Activated naive CD4-positive, alpha-beta T cell (primary cell): ENCODE measurements around the gene GSG1L.
"Not testable (repeated sequence)": the region's sequence is repeated elsewhere in the genome, so short reads cannot be mapped to it uniquely, and the experiment has no call there.

Experiments
- DNase-seq, 4 experiments: peaks; one replicate each; lab custom pipeline; 2025; lab: John Stamatoyannopoulos, UW

GSG1L gene

DNA sequence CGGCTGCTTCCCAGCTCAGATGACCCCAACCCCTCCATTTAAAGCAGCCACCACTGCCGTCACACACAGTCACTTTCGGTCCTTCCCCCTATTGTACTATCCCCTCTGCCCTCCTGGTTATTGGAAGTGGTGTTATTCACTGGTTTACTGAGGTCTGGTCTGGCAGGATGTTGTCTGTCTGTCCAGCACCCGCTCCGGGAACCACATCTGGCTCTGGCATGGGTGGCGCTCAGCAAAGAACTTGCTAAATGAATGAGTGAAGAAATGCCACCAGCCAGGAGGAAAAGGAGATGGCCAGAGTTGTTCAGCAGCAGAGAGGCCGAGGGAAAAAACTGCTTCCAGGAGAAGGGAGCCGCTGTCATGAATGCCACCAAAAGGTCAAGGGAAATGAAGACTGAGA is 161.6 kb downstream of the GSG1L start:
- no peak for DNase-seq

GRCh38 chr16:27899736-27900135 is 163.8 kb downstream of the GSG1L start:
- DNase-seq = no peak

DNA sequence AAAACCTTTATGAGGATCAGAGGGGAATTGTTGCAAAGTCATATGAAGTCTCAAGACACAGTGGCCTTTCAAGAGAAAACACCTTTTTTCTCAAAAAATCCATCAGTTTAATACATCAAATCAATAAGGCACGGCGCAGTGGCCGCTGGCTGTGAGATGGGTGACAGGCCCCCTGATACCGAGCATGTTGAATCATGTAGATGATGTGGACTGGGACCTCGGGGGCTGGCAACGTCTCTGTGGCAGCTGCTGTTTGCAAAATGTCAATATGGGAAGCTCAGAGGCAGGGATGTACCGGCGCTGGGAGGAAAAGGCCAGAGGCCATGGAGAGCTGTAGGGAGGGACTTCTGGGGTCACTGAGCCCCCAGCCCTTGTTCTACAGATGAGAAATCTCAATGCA is 169.1 kb downstream of the GSG1L start:
- no peak for DNase-seq

DNA sequence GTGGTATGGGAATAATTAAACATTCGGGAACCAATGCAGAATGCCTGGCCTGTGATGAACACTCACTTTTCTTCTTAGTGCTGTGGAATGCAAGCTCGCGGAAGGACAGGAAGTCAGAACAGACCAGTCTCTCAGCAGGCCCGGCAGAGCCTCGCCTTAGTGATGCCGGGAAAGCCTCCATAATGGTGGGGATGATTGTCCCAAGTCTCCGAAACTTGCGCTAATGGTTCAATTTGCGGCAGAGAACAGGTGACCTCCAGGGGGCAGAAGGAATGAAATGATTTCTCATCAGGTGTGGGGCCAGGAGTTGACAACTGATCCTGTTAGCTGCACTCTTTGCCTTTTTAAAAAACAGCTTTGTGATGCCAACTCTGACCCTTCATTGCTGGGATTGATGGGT is 170.6 kb downstream of the GSG1L start:
- DNase-seq = no peak

- no peak for DNase-seq
Observed at GRCh38 chr16:27890866-27891265, 172.6 kb downstream of the GSG1L start.

- no peak for DNase-seq
Observed at GRCh38 chr16:27890006-27890405, 173.5 kb downstream of the GSG1L start.

GRCh38 chr16:27883576-27883975 is 179.9 kb downstream of the GSG1L start:
- no peak for DNase-seq

- DNase-seq = no peak
Observed at GRCh38 chr16:27880287-27880686, 183.2 kb downstream of the GSG1L start.

- DNase-seq = no peak
Observed at GRCh38 chr16:27879601-27880247, 183.8 kb downstream of the GSG1L start.

GRCh38 chr16:27872627-27873026 is 190.9 kb downstream of the GSG1L start:
- not testable (repeated sequence) for DNase-seq

- DNase-seq = no peak
Observed at GRCh38 chr16:27870116-27870798, 193.3 kb downstream of the GSG1L start.

GRCh38 chr16:27869411-27869810 is 194.1 kb downstream of the GSG1L start:
- DNase-seq = no peak

- DNase-seq = no peak
Observed at GRCh38 chr16:27868180-27868579, 195.3 kb downstream of the GSG1L start.

DNA sequence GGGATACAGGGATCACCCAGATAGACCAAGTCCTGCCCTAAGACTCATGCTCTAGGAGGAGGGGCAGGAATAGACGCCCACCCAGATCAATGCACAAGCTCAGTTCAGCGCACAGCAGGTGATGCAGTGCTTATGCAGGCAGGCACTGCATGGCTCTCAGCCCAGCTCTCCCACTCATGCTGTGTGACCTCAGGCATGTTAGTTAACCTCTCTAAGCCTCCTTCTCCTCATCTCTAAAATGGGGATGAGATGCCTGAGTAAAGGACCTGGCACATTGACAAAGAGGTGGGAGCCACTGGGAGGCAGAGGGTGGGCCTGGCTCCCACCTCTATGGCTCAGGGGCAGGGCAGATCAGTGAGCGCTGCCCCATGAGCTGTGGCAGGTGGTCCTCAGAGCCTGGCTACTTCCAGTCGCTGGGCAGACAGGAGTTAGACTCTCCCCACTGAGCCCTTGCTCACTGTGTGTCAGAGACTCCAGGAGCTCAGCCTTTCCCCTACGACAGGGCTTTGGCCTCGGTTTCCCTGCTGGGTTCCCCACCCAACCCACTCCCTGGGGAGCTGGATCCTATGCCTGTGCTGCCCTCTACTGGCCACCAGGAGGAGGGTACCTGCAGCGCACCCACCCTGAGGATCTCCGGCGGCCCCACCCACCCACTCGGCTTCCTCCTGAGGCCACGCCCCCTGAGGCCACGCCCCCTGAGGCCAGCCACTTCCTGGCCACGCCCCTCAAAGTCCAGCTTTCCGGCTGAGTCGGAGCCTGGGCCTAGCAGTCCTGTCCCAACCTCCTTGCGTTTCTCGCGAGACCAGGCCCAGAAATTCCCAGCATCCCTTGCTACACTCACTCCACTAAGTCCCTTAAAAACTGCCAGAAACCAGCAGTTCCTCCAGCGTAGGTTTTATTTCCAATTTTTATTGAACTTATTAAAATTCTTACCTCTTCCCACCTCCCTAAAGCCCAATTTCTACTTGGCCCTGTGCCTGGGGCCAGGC is 196.1 kb downstream of the GSG1L start:
- no peak for DNase-seq

DNA sequence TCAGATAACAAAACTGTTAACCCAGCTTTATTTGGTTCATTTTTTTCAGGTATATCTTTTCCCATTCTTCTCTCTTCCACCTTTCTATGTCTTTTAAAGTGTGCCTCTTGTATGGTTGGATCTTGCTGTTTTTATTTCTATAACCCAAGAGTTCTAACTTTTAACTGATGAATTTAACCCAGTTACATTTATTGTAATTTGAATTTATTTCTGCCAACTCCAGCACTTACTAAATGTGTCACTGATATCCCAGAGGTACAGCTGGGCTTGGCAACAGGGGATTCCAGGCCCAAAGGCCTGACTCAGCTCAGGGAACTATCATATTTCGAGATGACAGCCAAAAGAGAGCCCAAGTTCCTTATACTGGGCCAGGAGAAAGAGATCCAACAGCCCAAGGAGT is 200.1 kb downstream of the GSG1L start:
- no peak for DNase-seq

- no peak for DNase-seq
Observed at GRCh38 chr16:27862953-27863352, 200.6 kb downstream of the GSG1L start.

- DNase-seq = no peak
Observed at GRCh38 chr16:27860091-27860490, 203.4 kb downstream of the GSG1L start.

DNA sequence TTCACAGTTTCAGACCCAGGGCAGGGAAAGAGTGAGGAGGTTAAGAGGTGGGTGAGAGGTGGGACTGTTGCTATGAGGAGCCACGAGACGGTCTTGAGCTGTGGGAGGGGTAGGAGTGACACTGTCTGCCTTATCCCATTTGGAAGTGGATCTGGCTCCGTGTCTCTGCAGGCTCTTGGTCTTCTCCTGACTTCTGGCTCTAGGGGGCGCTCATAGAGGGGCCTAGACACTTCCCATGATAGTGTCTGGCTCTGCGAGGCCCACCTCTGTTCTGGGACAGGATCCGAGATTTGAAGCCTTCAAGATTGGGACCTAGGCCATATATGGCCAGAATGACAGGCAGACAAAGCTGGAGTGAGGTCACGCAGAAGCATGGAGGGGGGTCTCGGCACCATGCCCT is 204.5 kb downstream of the GSG1L start:
- DNase-seq = no peak

GRCh38 chr16:27853651-27854050 is 209.9 kb downstream of the GSG1L start:
- DNase-seq = no peak

GRCh38 chr16:27853101-27853500 is 210.4 kb downstream of the GSG1L start:
- no peak for DNase-seq

GRCh38 chr16:27852681-27853080 is 210.8 kb downstream of the GSG1L start:
- no peak for DNase-seq

DNA sequence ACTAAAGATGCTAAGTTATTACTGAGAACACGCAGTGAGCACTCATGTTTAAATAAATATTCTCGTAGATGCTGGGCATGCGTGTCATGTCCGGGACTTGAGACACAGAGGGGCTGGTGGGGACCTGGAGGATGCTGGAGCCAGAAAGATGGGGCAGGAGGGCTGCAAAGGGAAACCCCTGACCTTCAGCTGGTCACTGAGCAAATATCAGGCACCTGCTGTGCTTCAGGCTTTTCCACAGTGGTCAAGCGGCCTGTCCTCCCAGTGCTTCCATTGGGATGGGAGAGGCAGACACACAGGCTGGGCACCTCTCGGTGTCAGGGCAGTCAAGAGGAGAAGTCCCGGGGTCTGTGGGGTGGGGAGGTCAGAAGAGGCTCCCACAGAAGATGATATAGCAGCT is 211.4 kb downstream of the GSG1L start:
- no peak for DNase-seq

DNA sequence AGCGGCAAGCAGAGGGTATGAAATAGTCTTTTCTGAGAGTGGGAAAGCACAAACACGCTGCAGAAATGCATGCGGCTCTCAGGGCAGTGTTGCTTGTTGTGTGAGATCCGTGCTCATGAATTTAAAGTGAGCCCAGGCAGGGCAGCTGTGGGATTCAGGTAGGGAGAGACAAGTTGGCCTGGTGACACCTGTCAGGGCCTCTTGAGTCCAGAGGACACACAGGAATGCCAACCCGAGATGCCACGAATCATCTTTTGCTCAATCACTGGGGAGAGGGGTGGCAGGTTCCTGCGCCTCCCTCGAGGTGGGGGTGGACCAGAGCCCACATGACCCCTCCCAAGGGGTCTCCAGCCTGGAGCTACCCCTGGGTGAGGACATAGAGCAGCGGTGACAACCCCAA is 211.9 kb downstream of the GSG1L start:
- DNase-seq = no peak
